Transverse colon (tissue), 4 donors: ENCODE measurements around the gene RCAN2.

Experiments used
- CTCF ChIP-seq, 5 experiments: fragments of 200-600 bp in 3 of 5; fragments of 450-650 bp in 2 of 5; sonication (generic) in 3 of 5; IDR thresholded peaks; 1 replicate in 2 of 5; 2 replicates in 3 of 5; pipeline ENCODE4 v1.5.1; 2016 to 2017; ENCODE audit warnings: antibody characterized with exemption in 5 of 5, inconsistent platforms in 3 of 5, mild to moderate bottlenecking in 2 of 5, moderate library complexity in 1 of 5
- EP300 ChIP-seq: sonication (generic); formaldehyde crosslinking; IDR thresholded peaks from one replicate; pipeline ENCODE4 v1.6.1; 2017; ENCODE audit warnings: antibody characterized with exemption, low read depth
- POLR2A ChIP-seq: fragments of 450-650 bp; IDR thresholded peaks from one replicate; pipeline ENCODE4 v1.6.1; 2016; ENCODE audit warnings: antibody characterized with exemption, mild to moderate bottlenecking, moderate library complexity
- POLR2AphosphoS5 ChIP-seq, 3 donors: sonication (generic); formaldehyde crosslinking; IDR thresholded peaks; one replicate each; pipeline ENCODE4 v1.6.1; 2016; ENCODE audit warnings: antibody characterized with exemption in 3 of 3

- TF ChIP-seq CTCF (IDR thresholded peaks at IDR 0.05) (no peak), POLR2A (no peak), EP300 (no peak), POLR2AphosphoS5 (IDR thresholded peaks at IDR 0.05) (no peak)
Observed at GRCh38 chr6:46484081-46484820, 7.0 kb downstream of the RCAN2 start.
